HG02938 (cell line): ENCODE measurements around the gene NDUFA11.
"Not testable (repeated sequence)": the region's sequence is repeated elsewhere in the genome, so short reads cannot be mapped to it uniquely, and the experiment has no call there.

Experiments
- ATAC-seq: cut with Tn5 transposase; IDR thresholded peaks from one replicate; pipeline ENCODE4 v1.9.1; 2021; ENCODE audit warnings: mild to moderate bottlenecking, moderate library complexity; ENCODE audit not compliant: unreplicated experiment

Gene NDUFA11

DNA sequence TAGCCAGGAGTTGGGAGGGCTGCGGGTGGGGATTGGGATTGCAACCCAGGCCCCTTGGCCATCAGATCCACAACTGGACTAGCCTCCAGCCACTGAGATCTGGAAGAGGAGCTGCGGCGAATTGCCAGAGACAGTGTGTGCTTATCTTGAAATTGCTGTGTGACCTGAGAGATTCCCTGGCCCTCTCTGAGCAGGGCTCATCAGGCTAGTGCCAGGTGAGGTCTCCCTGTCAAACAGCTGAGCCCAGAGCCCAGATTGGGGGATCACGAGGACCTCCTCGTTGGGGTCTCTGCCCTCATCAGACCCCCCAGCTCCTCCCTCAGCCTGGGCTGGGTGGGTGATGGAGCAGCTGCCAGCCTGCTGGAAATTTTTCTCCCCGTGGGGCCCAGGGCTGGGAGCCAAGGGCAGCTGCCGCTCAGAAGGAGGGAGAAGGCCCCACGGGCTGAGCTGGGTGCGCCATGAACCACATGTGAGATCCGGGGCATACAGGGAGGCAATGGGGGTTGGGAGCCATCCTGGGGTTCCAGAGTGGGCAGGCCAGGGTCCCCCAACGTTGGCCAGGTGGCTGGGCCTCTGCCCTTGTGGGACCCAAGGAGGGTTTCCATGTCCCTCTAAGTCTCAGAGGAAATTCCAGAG, 40.4 kb downstream of the NDUFA11 start:
- ATAC-seq, result no peak

- no peak for ATAC-seq
Observed at GRCh38 chr19:5857203-5858081, 46.1 kb downstream of the NDUFA11 start.

DNA sequence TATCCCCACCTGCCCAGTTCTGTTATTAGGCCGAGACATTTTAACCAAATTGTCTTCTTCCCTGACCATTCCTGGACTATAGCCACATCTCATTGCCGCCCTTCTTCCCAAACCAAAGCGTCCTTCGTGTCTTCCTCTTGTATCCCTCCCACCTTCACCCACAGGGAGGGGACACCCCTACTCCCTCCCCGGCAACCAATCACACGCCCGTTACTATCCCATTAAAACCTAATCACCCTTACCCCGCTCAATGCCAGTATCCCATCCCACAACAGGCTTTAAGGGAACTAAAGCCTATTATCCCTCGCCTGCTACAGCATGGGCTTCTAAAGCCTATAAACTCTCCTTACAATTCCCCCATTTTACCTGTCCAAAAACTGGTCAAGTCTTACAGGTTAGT, 48.4 kb downstream of the NDUFA11 start:
- not testable (repeated sequence) for ATAC-seq

- not testable (repeated sequence) for ATAC-seq
Observed at GRCh38 chr19:5854121-5854520, 49.5 kb downstream of the NDUFA11 start.

GRCh38 chr19:5851302-5851701, 52.3 kb downstream of the NDUFA11 start, which contains the start of gene FUT3:
Gene FUT3 (minus strand): TSS chr19:5851449.
- no peak for ATAC-seq

DNA sequence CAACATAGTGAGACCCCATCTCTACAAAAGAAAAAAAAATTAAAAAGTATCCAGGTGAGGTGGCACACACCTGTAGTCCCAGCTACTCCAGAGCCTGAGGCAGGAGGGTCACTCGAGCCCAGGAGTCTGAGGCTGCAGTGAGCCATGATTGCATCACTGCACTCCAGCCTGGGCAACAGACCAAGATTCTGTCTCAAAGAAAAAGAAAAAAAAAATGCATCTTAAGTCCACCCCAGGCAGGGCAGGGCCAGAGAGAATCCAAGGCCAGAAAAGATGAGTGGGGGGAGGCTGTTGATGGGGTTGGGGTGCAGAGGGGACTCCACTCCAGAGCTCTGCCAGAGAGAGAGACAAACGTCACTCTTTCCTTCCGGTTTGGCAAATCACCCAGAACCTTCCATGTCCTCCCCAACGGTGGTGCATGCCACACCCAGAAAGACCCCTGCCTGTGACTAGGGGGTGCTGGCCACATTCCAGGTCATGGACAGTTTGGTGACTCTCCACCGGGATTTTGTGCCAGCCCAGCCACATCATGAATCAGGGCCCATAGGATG, 52.8 kb downstream of the NDUFA11 start:
- no peak for ATAC-seq

DNA sequence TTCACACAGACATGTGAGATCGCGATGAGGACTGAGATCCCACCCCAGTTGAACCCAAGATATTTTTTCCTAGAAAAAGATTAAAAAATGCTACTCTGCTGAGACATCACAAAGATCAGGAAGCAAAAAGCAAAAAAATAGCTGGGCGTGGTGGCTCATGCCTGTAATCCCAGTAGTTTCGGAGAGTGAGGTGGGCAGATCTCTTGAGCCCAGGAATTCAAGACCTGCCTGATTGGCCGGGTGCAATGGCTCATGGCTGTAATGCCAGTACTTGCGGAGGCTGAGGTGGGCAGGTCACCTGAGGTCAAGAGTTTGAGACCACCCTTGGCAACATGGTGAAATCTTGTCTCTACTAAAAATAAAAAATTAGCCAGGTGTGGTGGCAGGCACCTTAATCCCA, 53.4 kb downstream of the NDUFA11 start:
- ATAC-seq, result no peak

DNA sequence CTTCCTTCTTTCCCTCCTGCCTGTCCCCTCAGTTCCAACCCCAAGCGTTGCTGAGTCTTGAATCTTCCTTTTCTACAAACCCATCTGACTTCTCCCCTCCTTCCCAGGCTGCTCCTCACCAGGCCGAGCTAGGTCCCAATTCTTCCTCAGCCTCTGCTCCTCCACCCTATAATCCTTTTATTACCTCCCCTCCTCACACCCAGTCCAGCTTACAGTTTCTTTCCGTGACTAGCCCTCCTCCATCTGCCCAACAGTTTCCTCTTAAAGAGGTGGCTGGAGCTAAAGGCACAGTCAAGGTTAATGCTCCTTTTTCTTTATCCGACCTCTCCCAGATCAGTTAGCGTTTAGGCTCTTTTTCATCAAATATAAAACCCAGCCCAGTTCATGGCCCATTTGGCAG, 55.0 kb downstream of the NDUFA11 start:
- ATAC-seq, result not testable (repeated sequence)

DNA sequence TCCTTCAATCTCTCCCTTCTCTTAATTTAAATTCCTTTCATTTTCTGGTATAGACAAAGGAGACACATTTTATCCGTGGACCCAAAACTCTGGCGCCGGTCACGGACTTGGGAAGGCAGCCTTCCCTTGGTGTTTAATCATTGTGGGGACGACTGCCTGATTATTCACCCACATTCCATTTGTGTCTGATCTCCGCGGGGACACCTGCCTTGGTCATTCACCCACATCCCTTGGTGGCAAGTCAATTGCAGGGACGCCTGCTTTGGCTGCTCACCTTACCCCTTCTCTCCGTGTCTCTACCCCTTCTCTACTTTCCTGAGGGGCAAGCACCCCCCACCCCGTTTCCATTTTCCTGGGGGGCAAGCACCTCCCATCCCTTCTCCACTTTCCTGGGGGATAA, 55.7 kb downstream of the NDUFA11 start:
- ATAC-seq, result not testable (repeated sequence)
